GM12878 (cell line): ENCODE results near the gene EPHB2. TPM values are rescaled to one million over a fixed set of nuclear protein-coding genes. Genes with fewer than 3 reads are reported as not detected.

Source experiments
- ATAC-seq: fragments of 200-7000 bp; cut with Tn5 transposase; 3 replicates; pipeline ENCODE4 v1.9.1; 2020; ENCODE audit warnings: mild to moderate bottlenecking, moderate library complexity
- BruUV-seq: library from RNA; stranded (reverse); fragments of 400-500 nt; replicated peaks from 2 replicates; lab custom pipeline; 2021; lab: Mats Ljungman, UMichigan
- CTCF ChIA-PET: fragments of 300-600 bp; sonication (Branson Sonifier 250); formaldehyde crosslinking; extraction: SDS; loops from one replicate; lab custom pipeline; 2021; ENCODE audit warnings: inconsistent platforms; lab: Yijun Ruan, JAX
- POLR2A ChIA-PET: fragments of 350-600 bp; formaldehyde crosslinking; extraction: SDS; loops from one replicate; lab custom pipeline; 2021; ENCODE audit warnings: inconsistent platforms; lab: Charles Lee
- RAD21 ChIA-PET: fragments of 300-600 bp; sonication (Branson Sonifier 250); formaldehyde crosslinking; loops from one replicate; lab custom pipeline; 2023; ENCODE audit warnings: antibody characterized with exemption; ENCODE audit not compliant: unreplicated experiment; lab: Charles Lee
- SMC1A ChIA-PET: fragments of 300-600 bp; sonication (Branson Sonifier 250); formaldehyde crosslinking; loops from one replicate; lab custom pipeline; 2023; ENCODE audit not compliant: unreplicated experiment, uncharacterized antibody; lab: Charles Lee
- DNase-seq: peaks from one replicate; pipeline ENCODE4 v3.0.0-alpha.2; 2011; ENCODE audit warnings: low read depth, low spot score
- FAIRE-seq: peaks from 3 replicates; lab custom pipeline; 2011; peaks lifted over from hg19 to GRCh38; lab: Jason Lieb, UNC
- H2AFZ ChIP-seq: 2 replicates; pipeline ENCODE4 v1.6.0; 2011; ENCODE audit warnings: low read depth, low read length, control low read depth; ENCODE audit not compliant: control insufficient read depth
- H3K27ac ChIP-seq: 2 replicates; pipeline ENCODE4 v1.5.1; 2011; ENCODE audit warnings: control low read depth; ENCODE audit not compliant: control insufficient read depth, insufficient read depth
- H3K27me3 ChIP-seq, 2 experiments: replicated peaks in 1 of 2; 2 replicates each; pipeline versions ENCODE4 v1.6.0 to v1.6.1; 2011; ENCODE audit warnings: low read length in 1 of 2; ENCODE audit not compliant: control insufficient read depth in 2 of 2, insufficient read depth in 2 of 2
- H3K36me3 ChIP-seq, 2 experiments: 2 replicates each; pipeline ENCODE4 v1.5.1; 2011; ENCODE audit warnings: low read length in 1 of 2; ENCODE audit not compliant: control insufficient read depth in 2 of 2, insufficient read depth in 2 of 2
- H3K4me1 ChIP-seq: 2 replicates; pipeline ENCODE4 v1.6.1; 2011; ENCODE audit warnings: mild to moderate bottlenecking, low read length, moderate library complexity, mixed read lengths; ENCODE audit not compliant: control insufficient read depth, insufficient read depth
- H3K4me2 ChIP-seq: 2 replicates; pipeline ENCODE4 v1.6.0; 2011; ENCODE audit warnings: control low read depth; ENCODE audit not compliant: control insufficient read depth, insufficient read depth
- H3K4me3 ChIP-seq: fragments of 200-600 bp; sonication (generic); 2 replicates; pipeline ENCODE4 v1.5.1; 2016
- H3K79me2 ChIP-seq: 2 replicates; pipeline ENCODE4 v1.6.0; 2011; ENCODE audit warnings: low read length; ENCODE audit not compliant: control insufficient read depth, insufficient read depth
- H3K9ac ChIP-seq: 2 replicates; pipeline ENCODE4 v1.8.0; 2011; ENCODE audit warnings: low read length, control low read depth, mixed read lengths; ENCODE audit not compliant: control insufficient read depth, insufficient read depth
- H3K9me3 ChIP-seq: replicated peaks from 3 replicates; pipeline ENCODE4 v1.5.1; 2011; ENCODE audit warnings: mild to moderate bottlenecking, low read length; ENCODE audit not compliant: control insufficient read depth, insufficient read depth
- H4K20me1 ChIP-seq: 2 replicates; pipeline ENCODE4 v1.6.0; 2011; ENCODE audit not compliant: control insufficient read depth, insufficient read depth
- BCL11A ChIP-seq: IDR thresholded peaks from 2 replicates; pipeline ENCODE4 v1.6.1; 2011; ENCODE audit warnings: low read depth, low read length
- EED ChIP-seq: sonication (generic); IDR thresholded peaks from 2 replicates; pipeline ENCODE4 v1.6.1; 2016; ENCODE audit warnings: antibody characterized with exemption, low read depth
- POLR2AphosphoS5 ChIP-seq: IDR thresholded peaks from 2 replicates; pipeline ENCODE4 v1.6.1; 2011; ENCODE audit warnings: mild to moderate bottlenecking, low read length, inconsistent platforms
- POU2F2 ChIP-seq: IDR thresholded peaks from 3 replicates; pipeline ENCODE4 v1.6.1; 2011; ENCODE audit warnings: low read depth, mild to moderate bottlenecking, low read length, borderline replicate concordance
- SPI1 ChIP-seq: IDR thresholded peaks from 2 replicates; pipeline ENCODE4 v1.6.1; 2011; ENCODE audit warnings: low read depth, mild to moderate bottlenecking, low read length, moderate library complexity, borderline replicate concordance; ENCODE audit not compliant: insufficient read depth
- TBL1XR1 ChIP-seq: IDR thresholded peaks from 2 replicates; pipeline ENCODE4 v1.6.1; 2012; ENCODE audit warnings: low read depth, low read length, improper control_type of control experiment
- WGBS: methylation state at CpG from one replicate; pipeline ENCODE4 v1.1.6; 2016; ENCODE audit warnings: low lambda C conversion rate; ENCODE audit not compliant: insufficient replicate concordance, insufficient coverage; ENCODE audit errors: missing lambda C conversion rate; 5-methylcytosine and 5-hydroxymethylcytosine counted together
- in situ Hi-C: fragments of 300-500 bp; cut with MboI; formaldehyde crosslinking; loops from 9 replicates; pipeline ENCODE4 v1.14.3; 2018; ENCODE audit warnings: mixed read lengths
- intact Hi-C: fragments of 100-400 bp; cut with micrococcal nuclease; formaldehyde crosslinking; loops from one replicate; pipeline ENCODE4 v1.14.2; 2022; ENCODE audit not compliant: unreplicated experiment
- polyA plus RNA-seq, 11 experiments: library from polyadenylated mRNA; depleted of rRNA in 4 of 11; unstranded in 6 of 11; stranded (reverse) in 5 of 11; fragments of >200 nt; fragmentation: Nextera tagmentation in 4 of 11; fragmentation: Illumina TruSeq in 1 of 11; extraction: Ambion mirVana in 4 of 11; extraction: Trizol in 1 of 11; gene quantifications; 1 replicate in 1 of 11; 2 replicates in 10 of 11; pipeline versions ENCODE4 v1.2.1 to v1.2.3, GENCODE V29; 2011 to 2016; ENCODE audit warnings: inconsistent platforms in 2 of 11, missing spikeins in 2 of 11, low read depth in 1 of 11
- total RNA-seq, 4 experiments: library from RNA; depleted of rRNA in 3 of 4; stranded (reverse); fragments of >200 nt in 3 of 4; fragmentation: Illumina TruSeq in 1 of 4; extraction: Trizol in 1 of 4; gene quantifications; 2 replicates each; pipeline versions ENCODE4 v1.2.1 to v1.2.3, GENCODE V29; 2013 to 2021

Gene EPHB2
- total and polyA plus RNA-seq, 10 of the 15 experiments (the other 5 are each of a cell fraction or from before 2014, with no cell fraction given): 0.13 to 3.3 (median 0.92) TPM

GRCh38 chr1:22959545-22960360, 249.1 kb downstream of the EPHB2 start:
- intact Hi-C loops: no loop called here
- BruUV-seq: no TSS peak
- H3K4me1 ChIP-seq: no peaks in the 10 kb centered on the region
- no peaks in the 10 kb centered on the region for H3K79me2 ChIP-seq
- peaks cover 0 to 1% of the 10 kb centered on the region in 2 experiments; a peak in 2 of 4 replicates for H3K27me3 ChIP-seq
- ChIA-PET CTCF (no interaction called here), SMC1A (no interaction called here), POLR2A (no interaction called here), RAD21 (no interaction called here)
- no peaks in the 10 kb centered on the region for H3K36me3 ChIP-seq
- no peak overlapping the region for H3K4me3 ChIP-seq
- no peak overlapping the region for H3K4me2 ChIP-seq
- H4K20me1 ChIP-seq: no peaks in the 10 kb centered on the region
- TF ChIP-seq POU2F2: no peak
- FAIRE-seq: no peak
- no peak overlapping the region for H3K27ac ChIP-seq
- DNase-seq: no peak
- no peaks in the 10 kb centered on the region for H3K9me3 ChIP-seq
- no peak overlapping the region for H3K9ac ChIP-seq
- ATAC-seq: no peak
- in situ Hi-C loops: no loop called here
- H2AFZ ChIP-seq: no peak overlapping the region
- 21% methylated on average over 7 of the region's 7 CpGs for WGBS

- DNase-seq: no peak
- BruUV-seq: no TSS peak
- Histone ChIP-seq H3K9me3 (no peaks in the 10 kb centered on the region; the same call in 2 of the 3 replicates), H3K9ac (no peak overlapping the region), H3K27me3 (peaks cover 0 to 1% of the 10 kb centered on the region in 2 experiments; a peak in 2 of 4 replicates), H3K36me3 (no peaks in the 10 kb centered on the region), H3K4me3 (no peak overlapping the region), H3K27ac (no peak overlapping the region), H3K79me2 (no peaks in the 10 kb centered on the region), H4K20me1 (no peaks in the 10 kb centered on the region), H2AFZ (no peak overlapping the region), H3K4me1 (no peaks in the 10 kb centered on the region), H3K4me2 (no peak overlapping the region)
- RAD21 ChIA-PET: no interaction called here
- WGBS: 1% methylated on average over 3 of the region's 3 CpGs
- ATAC-seq: no peak
- POLR2A ChIA-PET: no interaction called here
- SMC1A ChIA-PET: no interaction called here
- FAIRE-seq: no peak
- TF ChIP-seq EED (no peak), SPI1 (peak; percentile 8; the same call in 1 of the 2 replicates), BCL11A (no peak), TBL1XR1 (no peak), POLR2AphosphoS5 (no peak)
- in situ Hi-C loops: no loop called here
- intact Hi-C loops: no loop called here
- CTCF ChIA-PET: interaction anchor here (1.2 to 2.1 kb wide), 2 partner anchors 258 to 542 kb away, joined by 3 to 7 read pairs; no protein-coding TSS in a partner anchor
Observed at GRCh38 chr1:22962558-22962957, 251.9 kb downstream of the EPHB2 start.
